SK-N-SH (cell line): ENCODE measurements around the gene PDZRN4. TPM values are rescaled to one million over a fixed set of nuclear protein-coding genes. Genes with fewer than 3 reads are reported as not detected.

Source experiments
- CTCF ChIA-PET: fragments of 300-600, 350-600 bp; formaldehyde crosslinking; extraction: SDS; loops from one replicate; lab custom pipeline; 2021; lab: Yijun Ruan, JAX
- POLR2A ChIA-PET: fragments of 350-600 bp; sonication (Branson Sonifier 250); formaldehyde crosslinking; extraction: SDS; loops from one replicate; lab custom pipeline; 2020; ENCODE audit warnings: antibody characterized with exemption, inconsistent platforms; lab: Yijun Ruan, JAX
- DNase-seq: peaks from one replicate; pipeline ENCODE4 v3.0.0; 2012
- H2AFZ ChIP-seq: fragments of 200-600 bp; sonication (generic); 2 replicates; pipeline ENCODE4 v1.8.1; 2016; ENCODE audit warnings: antibody characterized with exemption, mild to moderate bottlenecking, low read depth
- H3F3A ChIP-seq: fragments of 200-600 bp; sonication (generic); replicated peaks from 2 replicates; pipeline ENCODE3; 2016; ENCODE audit warnings: antibody characterized with exemption, mild to moderate bottlenecking; ENCODE audit not compliant: insufficient read depth
- H3K27ac ChIP-seq, 2 experiments: fragments of 200-500 bp in 1 of 2; fragments of 200-600 bp in 1 of 2; sonication (Bioruptor generic) in 1 of 2; sonication (generic), shearing (Covaris generic) in 1 of 2; 2 replicates each; pipeline versions ENCODE4 v1.5.1 to v1.6.1; 2014 to 2016; ENCODE audit warnings: low read depth in 2 of 2, inconsistent platforms in 1 of 2, low read length in 1 of 2, mild to moderate bottlenecking in 1 of 2, mixed read lengths in 1 of 2
- H3K27me3 ChIP-seq: fragments of 200-600 bp; sonication (generic), shearing (Covaris generic); 2 replicates; pipeline ENCODE4 v1.6.1; 2016; ENCODE audit warnings: mixed run types; ENCODE audit not compliant: insufficient read depth
- H3K36me3 ChIP-seq, 2 experiments: fragments of 200-500 bp in 1 of 2; fragments of 200-600 bp in 1 of 2; sonication (Bioruptor generic) in 1 of 2; sonication (generic) in 1 of 2; replicated peaks in 1 of 2; 2 replicates each; pipeline versions ENCODE3 to v1.5.1; 2014 to 2016; ENCODE audit warnings: low read length in 1 of 2, mild to moderate bottlenecking in 1 of 2; ENCODE audit not compliant: insufficient read depth in 2 of 2, control insufficient read depth in 1 of 2
- H3K4me1 ChIP-seq, 2 experiments: fragments of 200-500 bp in 1 of 2; fragments of 200-600 bp in 1 of 2; sonication (Bioruptor generic) in 1 of 2; sonication (generic), shearing (Covaris generic) in 1 of 2; 2 replicates each; pipeline versions ENCODE4 v1.5.1 to v1.6.1; 2014 to 2016; ENCODE audit warnings: low read depth in 1 of 2, low read length in 1 of 2, mixed run types in 1 of 2; ENCODE audit not compliant: insufficient read depth in 2 of 2, control insufficient read depth in 1 of 2
- H3K4me2 ChIP-seq: fragments of 200-600 bp; sonication (generic), shearing (Covaris generic); 2 replicates; pipeline ENCODE4 v1.6.1; 2017; ENCODE audit warnings: mixed run types
- H3K4me3 ChIP-seq, 2 experiments: fragments of 200-500 bp in 1 of 2; fragments of 200-600 bp in 1 of 2; sonication (Bioruptor generic) in 1 of 2; sonication (generic), shearing (Covaris generic) in 1 of 2; 2 replicates each; pipeline versions ENCODE4 v1.5.1 to v1.8.1; 2014 to 2016; ENCODE audit warnings: low read depth in 2 of 2, inconsistent platforms in 1 of 2, low read length in 1 of 2, mild to moderate bottlenecking in 1 of 2, mixed read lengths in 1 of 2, moderate library complexity in 1 of 2
- H3K79me2 ChIP-seq: fragments of 200-600 bp; sonication (generic); 2 replicates; pipeline ENCODE4 v1.8.1; 2017; ENCODE audit warnings: mild to moderate bottlenecking; ENCODE audit not compliant: insufficient read depth
- H3K9ac ChIP-seq: fragments of 200-600 bp; sonication (generic); 2 replicates; pipeline ENCODE4 v1.6.1; 2017; ENCODE audit warnings: mixed run types
- H3K9me2 ChIP-seq: fragments of 200-600 bp; sonication (generic); 2 replicates; pipeline ENCODE4 v1.6.1; 2017; ENCODE audit warnings: mixed run types
- H3K9me3 ChIP-seq: fragments of 200-600 bp; sonication (generic); 2 replicates; pipeline ENCODE4 v1.6.1; 2017; ENCODE audit warnings: mixed run types, mild to moderate bottlenecking, moderate library complexity
- H4K20me1 ChIP-seq: fragments of 200-600 bp; sonication (generic); 2 replicates; pipeline ENCODE4 v1.6.1; 2017; ENCODE audit warnings: mild to moderate bottlenecking, mixed run types; ENCODE audit not compliant: insufficient read depth
- FOXJ3 ChIP-seq: sonication (generic); formaldehyde crosslinking; IDR thresholded peaks from 2 replicates; pipeline ENCODE4 v1.5.1; 2020; ENCODE audit warnings: mild to moderate bottlenecking, missing genetic modification reagents
- NFIC ChIP-seq: IDR thresholded peaks from 2 replicates; pipeline ENCODE4 v1.4.0; 2012; ENCODE audit warnings: borderline replicate concordance
- PBX3 ChIP-seq: IDR thresholded peaks from 2 replicates; pipeline ENCODE4; 2012
- REST ChIP-seq: IDR thresholded peaks from 2 replicates; pipeline ENCODE4 v1.6.1; 2012; ENCODE audit warnings: mild to moderate bottlenecking, low read depth, low read length, moderate library complexity
- TAF1 ChIP-seq: IDR thresholded peaks from 2 replicates; pipeline ENCODE4 v1.6.1; 2012; ENCODE audit warnings: low read depth, mild to moderate bottlenecking, low read length, moderate library complexity, borderline replicate concordance
- YY1 ChIP-seq: IDR thresholded peaks from 2 replicates; pipeline ENCODE4 v1.4.0; 2012; ENCODE audit warnings: low read depth, mild to moderate bottlenecking
- WGBS: methylation state at CpG from one replicate; pipeline ENCODE4 v1.1.6; 2017; ENCODE audit warnings: low lambda C conversion rate; 5-methylcytosine and 5-hydroxymethylcytosine counted together
- polyA plus RNA-seq, 3 experiments: library from polyadenylated mRNA; depleted of rRNA; stranded (reverse); fragments of >200 nt; gene quantifications; 2 replicates each; pipeline ENCODE4 v1.2.3, GENCODE V29; 2012

The PDZRN4 gene
- polyA plus RNA-seq, 1 of the 3 experiments (the other 2 are of a cell fraction): 0.02 TPM

GRCh38 chr12:41327096-41327895 lies 139.2 kb downstream of the PDZRN4 start (continued):
- TF ChIP-seq REST (no peak), FOXJ3 (no peak), NFIC (no peak), TAF1 (no peak), PBX3 (no peak)

- Histone ChIP-seq H3K9ac (no peak overlapping the region), H3K4me1 (peaks cover 0 to 3% of the 10 kb centered on the region in 2 experiments; a peak in 2 of 4 replicates), H3K9me3 (no peaks in the 10 kb centered on the region), H3K79me2 (no peaks in the 10 kb centered on the region), H3K36me3 (no peaks in the 10 kb centered on the region), H4K20me1 (no peaks in the 10 kb centered on the region), H3K4me3 (no peak overlapping the region), H3K27ac (no peak overlapping the region), H3K27me3 (no peaks in the 10 kb centered on the region), H3K9me2 (no peaks in the 10 kb centered on the region), H3F3A (no peaks in the 10 kb centered on the region), H2AFZ (no peak overlapping the region), H3K4me2 (no peak overlapping the region)
- CTCF ChIA-PET: interaction anchor here (0.7 kb wide), 1 partner anchor 638 kb away, joined by 3 read pairs; no protein-coding TSS in a partner anchor
- DNase-seq: no peak
- TF ChIP-seq REST (no peak), YY1 (no peak)
- POLR2A ChIA-PET: no interaction called here
- 46% methylated on average over 1 of the region's 1 CpG for WGBS
These were observed 145.9 kb downstream of the PDZRN4 start for GRCh38 chr12:41333974-41334373.
